ENCODE results near the gene ULK3.

GRCh38 chr15:74844319-74845207, 1.6 kb upstream of the ULK3 start:
- TF ChIP-seq, protein P1, sequence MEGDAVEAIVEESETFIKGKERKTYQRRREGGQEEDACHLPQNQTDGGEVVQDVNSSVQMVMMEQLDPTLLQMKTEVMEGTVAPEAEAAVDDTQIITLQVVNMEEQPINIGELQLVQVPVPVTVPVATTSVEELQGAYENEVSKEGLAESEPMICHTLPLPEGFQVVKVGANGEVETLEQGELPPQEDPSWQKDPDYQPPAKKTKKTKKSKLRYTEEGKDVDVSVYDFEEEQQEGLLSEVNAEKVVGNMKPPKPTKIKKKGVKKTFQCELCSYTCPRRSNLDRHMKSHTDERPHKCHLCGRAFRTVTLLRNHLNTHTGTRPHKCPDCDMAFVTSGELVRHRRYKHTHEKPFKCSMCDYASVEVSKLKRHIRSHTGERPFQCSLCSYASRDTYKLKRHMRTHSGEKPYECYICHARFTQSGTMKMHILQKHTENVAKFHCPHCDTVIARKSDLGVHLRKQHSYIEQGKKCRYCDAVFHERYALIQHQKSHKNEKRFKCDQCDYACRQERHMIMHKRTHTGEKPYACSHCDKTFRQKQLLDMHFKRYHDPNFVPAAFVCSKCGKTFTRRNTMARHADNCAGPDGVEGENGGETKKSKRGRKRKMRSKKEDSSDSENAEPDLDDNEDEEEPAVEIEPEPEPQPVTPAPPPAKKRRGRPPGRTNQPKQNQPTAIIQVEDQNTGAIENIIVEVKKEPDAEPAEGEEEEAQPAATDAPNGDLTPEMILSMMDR (conservative IDR thresholded peaks at IDR 0.05; ENCODE audit: low read depth, low read length): no peak
- TF ChIP-seq ELK1 (IDR thresholded peaks at IDR 0.05; ENCODE audit: borderline replicate concordance, low read depth, low read length): no peak

Data from IMR-90 (cell line).